Activated CD4-positive, CD25-positive, alpha-beta regulatory T cell treated with anti-CD3 and anti-CD28 coated beads, Interleukin-2, amount 50 U/mL, for 16 hours (primary cell): ENCODE data around the gene HMCN2.
"Not testable (repeated sequence)": the region's sequence is repeated elsewhere in the genome, so short reads cannot be mapped to it uniquely, and the experiment has no call there.

Experiments
- DNase-seq: peaks from one replicate; pipeline ENCODE4 v3.0.0-alpha.2; 2020; ENCODE audit warnings: low read depth, low spot score

HMCN2 gene

GRCh38 chr9:130262771-130263170 lies 2.8 kb upstream of the HMCN2 start:
- DNase-seq: no peak

GRCh38 chr9:130263601-130264413 lies 1.8 kb upstream of the HMCN2 start:
- no peak for DNase-seq

- no peak for DNase-seq
These were observed 878 bp upstream of the HMCN2 start for GRCh38 chr9:130264414-130265350.

GRCh38 chr9:130266236-130267098 lies 907 bp downstream of the HMCN2 start:
- DNase-seq: no peak

GRCh38 chr9:130267930-130268329 lies 2.4 kb downstream of the HMCN2 start:
- DNase-seq: no peak

- DNase-seq: no peak
These were observed 3.1 kb downstream of the HMCN2 start for GRCh38 chr9:130268521-130269211.

- DNase-seq: no peak
These were observed 5.9 kb downstream of the HMCN2 start for GRCh38 chr9:130271473-130271872.

- no peak for DNase-seq
These were observed 9.6 kb downstream of the HMCN2 start for GRCh38 chr9:130275156-130275555.

GRCh38 chr9:130276121-130276520 lies 10.6 kb downstream of the HMCN2 start:
- DNase-seq: no peak

- DNase-seq: no peak
These were observed 11.4 kb downstream of the HMCN2 start for GRCh38 chr9:130276955-130277354.

GRCh38 chr9:130277525-130277924 lies 12.0 kb downstream of the HMCN2 start:
- not testable (repeated sequence) for DNase-seq

- no peak for DNase-seq
These were observed 18.1 kb downstream of the HMCN2 start for GRCh38 chr9:130283539-130284248.

GRCh38 chr9:130284249-130284625 lies 18.7 kb downstream of the HMCN2 start:
- no peak for DNase-seq

GRCh38 chr9:130284690-130285089 lies 19.1 kb downstream of the HMCN2 start:
- no peak for DNase-seq

GRCh38 chr9:130285271-130285670 lies 19.7 kb downstream of the HMCN2 start:
- DNase-seq: no peak

GRCh38 chr9:130286072-130286770 lies 20.7 kb downstream of the HMCN2 start:
- no peak for DNase-seq

- DNase-seq: no peak
These were observed 21.3 kb downstream of the HMCN2 start for GRCh38 chr9:130286781-130287428.

GRCh38 chr9:130287736-130288135 lies 22.2 kb downstream of the HMCN2 start:
- no peak for DNase-seq

- no peak for DNase-seq
These were observed 22.8 kb downstream of the HMCN2 start for GRCh38 chr9:130288393-130288792.
